HuH-7 (cell line): ENCODE data around the gene DDX25.
A peak's percentile ranks its signal among the peaks of the same experiment; 100 is the strongest.
"Not testable (repeated sequence)": the region's sequence is repeated elsewhere in the genome, so short reads cannot be mapped to it uniquely, and the experiment has no call there.

ENCODE experiments used
- DNase-seq: peaks from one replicate; pipeline ENCODE4 v3.0.0; 2011; ENCODE audit warnings: low spot score

DDX25 gene

DNA sequence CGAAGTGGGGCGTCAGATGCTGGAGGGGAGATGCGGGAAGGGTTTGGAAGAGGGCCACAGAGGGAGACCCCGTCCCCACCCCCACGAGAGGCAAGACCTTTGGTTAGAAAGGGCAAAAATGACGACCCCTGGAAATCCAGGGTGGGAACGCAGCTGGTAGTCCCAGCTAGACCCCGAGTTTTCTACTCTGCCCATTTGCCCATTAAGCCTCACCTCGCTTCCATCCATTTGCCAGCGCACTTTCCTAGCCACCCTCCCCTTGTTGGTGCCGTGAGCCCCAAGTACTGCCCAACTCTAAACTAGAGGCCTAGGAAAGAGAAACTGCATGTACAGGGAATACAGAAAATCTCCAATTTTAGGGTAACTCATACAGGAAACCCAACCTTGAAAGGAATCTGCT is 370 bp downstream of the DDX25 start:
- DNase-seq, result no peak

DNA sequence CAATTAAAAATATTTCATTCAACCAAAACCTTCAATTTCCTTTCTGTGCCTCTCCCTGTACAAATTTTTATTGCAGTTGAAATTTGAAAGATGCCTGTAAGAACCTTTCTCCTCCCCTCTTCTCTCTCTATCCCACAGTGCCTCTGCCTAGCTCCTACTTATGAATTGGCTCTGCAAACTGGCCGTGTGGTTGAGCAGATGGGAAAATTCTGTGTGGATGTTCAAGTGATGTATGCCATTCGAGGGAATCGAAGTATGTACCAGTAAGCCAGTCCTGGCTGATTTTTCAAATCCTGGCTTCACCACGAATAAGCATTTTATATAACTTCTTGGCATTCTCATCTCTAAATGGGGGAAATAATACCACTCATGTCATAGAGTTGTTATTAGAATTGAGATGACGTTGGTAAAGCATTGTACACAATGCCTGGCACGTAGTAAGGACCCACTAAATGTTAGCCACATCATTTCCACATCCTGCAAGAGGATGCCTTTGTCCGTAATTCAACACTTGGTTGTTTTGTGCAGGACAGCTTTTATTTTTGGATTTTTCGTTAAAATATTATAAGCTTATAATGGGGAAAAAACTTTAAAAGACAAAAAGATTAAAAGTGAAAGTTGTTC is 6.0 kb downstream of the DDX25 start:
- DNase-seq, result no peak

DNA sequence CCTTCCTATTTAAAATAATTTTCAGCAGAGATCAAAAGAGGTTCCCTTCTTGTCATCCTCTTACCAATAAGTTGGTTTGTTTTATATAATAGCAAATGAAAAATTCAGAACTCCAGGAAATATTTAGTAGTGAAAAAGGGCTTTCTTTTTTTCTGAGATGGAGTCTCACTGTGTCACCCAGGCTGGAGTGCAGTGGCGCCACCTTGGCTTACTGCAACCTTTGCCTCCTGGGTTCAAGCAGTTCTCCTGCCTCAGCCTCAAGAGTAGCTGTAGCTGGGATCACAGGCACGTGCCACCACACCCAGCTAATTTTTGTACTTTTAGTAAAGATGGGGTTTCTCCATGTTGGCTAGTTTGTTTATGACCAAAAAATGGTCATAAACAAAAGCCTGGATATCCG is 10.3 kb downstream of the DDX25 start:
- not testable (repeated sequence) for DNase-seq

DNA sequence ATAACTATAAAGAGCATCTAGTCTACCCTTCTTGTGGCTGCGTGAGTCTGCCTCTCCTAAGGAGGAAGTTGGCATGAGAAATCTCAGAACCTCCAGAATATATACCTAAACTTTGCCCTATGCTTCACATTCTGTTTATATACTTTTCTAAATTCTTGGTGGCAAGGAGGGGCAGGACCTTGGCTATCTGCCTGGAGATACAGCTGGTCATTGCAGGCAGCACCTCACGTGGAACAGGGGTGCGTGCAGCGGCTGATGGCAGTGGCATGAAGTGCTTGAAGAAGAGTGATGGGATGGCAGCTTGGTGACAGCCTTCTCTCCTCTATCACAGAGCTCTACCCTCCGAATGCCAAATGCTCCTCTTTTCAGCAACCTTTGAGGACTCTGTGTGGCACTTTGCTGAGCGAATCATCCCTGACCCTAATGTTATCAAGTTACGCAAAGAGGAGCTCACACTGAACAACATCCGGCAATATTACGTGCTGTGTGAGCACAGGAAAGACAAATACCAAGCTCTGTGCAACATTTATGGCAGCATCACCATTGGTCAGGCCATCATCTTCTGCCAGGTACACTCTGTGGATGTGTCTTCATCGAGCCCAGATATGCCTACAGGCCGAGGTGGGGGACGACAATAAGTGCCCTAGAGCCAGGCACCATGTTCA is 12.5 kb downstream of the DDX25 start:
- DNase-seq, result no peak

DNA sequence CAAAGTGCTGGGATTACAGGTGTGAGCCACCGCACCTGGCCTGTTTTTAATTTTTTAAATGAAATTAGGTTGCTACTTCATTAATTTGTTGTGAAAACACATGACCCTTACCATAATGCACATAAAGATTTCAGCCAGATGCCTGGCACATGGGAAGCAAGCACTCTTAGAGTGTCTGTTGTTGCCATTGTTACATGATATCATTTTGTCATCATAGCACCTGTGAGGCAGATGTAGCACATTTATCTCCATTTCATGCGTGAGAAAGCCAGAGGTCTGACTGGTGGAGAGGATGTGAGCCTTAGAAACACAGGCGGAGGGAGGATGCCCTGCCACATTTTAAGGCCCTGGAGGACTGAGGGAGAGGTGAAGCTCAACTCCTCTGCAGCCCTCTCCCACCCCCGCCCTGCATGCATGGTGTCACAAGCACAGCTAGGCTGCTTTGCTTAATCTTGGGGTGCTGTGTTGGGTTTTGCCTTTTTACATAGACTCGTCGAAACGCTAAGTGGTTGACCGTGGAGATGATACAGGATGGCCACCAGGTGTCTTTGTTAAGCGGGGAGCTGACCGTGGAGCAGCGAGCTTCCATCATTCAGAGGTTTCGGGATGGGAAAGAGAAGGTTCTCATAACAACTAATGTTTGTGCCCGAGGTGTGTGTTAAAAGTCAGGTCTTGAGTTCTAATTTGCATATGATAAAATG is 14.0 kb downstream of the DDX25 start:
- no peak for DNase-seq

DNA sequence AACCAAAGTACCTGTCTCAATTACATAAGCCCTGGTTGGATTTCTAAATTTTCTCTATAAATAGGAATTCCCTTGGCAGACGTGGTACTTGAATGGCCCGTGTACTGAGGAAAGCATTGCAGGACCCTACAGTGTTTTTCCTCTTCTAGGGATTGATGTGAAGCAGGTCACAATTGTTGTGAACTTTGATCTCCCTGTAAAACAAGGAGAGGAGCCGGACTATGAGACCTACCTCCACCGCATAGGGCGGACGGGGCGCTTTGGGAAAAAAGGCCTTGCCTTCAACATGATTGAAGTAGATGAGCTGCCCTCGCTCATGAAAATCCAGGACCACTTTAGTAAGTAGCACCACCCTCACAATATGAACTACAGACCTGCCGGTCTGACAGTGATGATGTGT is 16.7 kb downstream of the DDX25 start:
- no peak for DNase-seq

DNA sequence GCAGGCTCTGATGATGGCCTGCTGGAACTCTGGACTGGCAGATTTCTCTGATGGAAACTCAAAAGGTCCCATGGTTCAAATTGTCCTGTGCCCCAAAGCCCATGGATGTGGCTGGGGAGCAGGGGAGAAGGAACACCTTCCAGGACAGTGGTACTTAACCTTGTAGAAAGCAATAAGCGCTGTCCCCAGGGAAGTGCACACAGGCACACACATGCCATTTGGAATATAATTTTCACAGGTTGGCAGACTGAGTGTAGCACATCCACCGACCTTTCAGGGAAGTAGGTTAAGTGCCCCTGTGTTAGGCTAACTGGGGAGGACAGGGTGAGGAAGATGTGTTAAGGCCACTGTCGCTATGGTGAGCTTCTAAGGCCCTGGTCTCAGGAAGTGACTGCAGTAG is 17.8 kb downstream of the DDX25 start:
- DNase-seq, result no peak

DNA sequence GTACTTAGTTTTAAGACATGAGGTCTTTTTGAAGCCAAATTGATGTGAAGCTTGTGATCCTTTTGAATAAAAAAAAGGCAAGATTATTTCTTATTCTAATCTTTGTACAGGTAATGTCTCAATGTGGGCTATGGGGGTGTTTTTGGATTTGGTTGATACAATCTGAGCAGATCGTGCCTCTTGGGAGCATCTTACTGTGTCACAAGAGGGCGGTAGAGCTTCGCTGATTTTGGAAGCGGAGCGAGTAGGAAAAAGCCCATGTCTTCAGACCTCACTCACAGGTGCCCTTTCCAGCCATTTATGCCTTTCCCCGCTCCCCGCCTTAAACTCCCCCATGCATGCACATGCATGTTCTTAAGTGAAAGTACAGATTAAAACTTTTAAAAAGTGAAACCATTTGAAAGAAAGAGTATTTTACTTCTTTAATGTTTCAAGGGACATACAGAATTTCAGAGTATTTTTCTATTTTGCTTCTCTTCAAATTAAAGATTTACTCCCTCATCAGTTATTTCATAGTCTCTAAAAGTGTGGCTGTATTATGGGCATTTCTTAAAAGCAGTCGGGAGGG is 18.8 kb downstream of the DDX25 start:
- DNase-seq, result peak; percentile 65

DNA sequence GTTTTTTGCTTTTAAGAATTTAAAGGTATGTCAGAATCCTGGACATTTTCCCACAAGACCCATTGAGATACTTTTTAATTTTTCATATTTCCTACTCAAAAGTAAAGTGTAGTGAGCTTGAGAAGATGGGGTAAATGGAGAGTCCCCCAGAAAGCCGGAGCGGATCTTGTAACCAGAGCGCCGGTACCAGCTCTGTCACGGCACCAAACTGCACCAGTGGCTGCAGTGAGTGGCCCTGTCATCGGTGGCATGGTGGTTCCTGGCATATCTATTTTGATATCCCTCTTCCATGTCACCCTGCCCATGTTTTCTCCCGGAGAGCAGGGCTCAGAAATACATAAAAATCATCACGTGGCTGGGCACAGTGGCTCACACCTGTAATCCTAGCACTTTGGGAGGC is 19.3 kb downstream of the DDX25 start:
- DNase-seq, result no peak

DNA sequence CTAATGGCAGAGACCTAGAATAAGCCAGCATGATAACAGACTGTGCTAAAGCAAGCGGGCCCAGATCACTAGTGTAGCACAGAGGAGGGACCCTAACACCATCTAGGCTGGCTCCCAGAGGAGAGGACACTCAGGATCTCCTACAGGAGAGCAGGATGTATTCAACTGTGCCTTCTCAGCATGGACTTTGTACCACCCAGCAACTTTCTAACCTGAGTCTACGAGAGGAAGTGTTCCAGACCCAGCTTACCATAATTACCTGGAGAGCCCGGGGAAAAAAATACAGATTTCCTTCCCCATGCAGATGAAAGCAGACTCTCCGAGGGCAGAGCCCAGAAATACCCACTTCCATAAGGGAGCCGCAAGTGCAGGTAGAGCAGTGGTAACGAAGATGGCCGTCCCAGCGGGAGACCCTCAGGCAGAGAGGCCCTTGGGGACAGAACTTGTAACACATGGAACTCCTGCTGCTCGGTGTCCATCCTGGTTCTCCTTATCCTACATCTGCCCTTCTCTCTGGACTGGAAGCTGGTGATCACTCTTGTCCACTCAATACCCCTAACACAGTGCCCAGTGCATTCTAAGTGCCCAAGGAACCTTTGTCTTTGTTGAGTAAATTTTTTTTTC is 20.2 kb downstream of the DDX25 start:
- no peak for DNase-seq

DNA sequence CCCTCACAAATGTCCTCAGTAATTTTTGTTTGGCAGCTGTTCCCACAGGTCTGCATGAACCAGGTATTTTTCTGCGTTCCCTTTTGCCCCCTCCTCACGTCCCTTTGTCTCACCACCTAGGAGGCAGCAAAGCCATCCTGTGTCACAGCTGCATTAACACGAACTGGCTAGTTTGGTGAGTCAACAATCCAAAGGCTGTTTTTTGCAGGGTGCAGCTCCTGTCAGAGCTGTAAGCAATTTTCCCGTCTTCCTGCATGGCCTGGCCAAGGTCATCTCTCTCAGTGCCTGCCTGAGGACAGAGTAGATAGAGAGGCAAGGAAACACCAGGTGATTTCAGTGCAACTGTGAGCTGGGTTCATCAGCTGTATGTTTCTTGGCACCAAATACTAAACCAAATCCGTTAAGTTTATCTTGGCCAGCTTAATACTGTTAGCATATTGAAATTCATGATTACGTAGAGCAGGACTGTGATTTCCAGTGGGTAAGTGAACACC is 21.0 kb downstream of the DDX25 start:
- DNase-seq, result no peak

DNA sequence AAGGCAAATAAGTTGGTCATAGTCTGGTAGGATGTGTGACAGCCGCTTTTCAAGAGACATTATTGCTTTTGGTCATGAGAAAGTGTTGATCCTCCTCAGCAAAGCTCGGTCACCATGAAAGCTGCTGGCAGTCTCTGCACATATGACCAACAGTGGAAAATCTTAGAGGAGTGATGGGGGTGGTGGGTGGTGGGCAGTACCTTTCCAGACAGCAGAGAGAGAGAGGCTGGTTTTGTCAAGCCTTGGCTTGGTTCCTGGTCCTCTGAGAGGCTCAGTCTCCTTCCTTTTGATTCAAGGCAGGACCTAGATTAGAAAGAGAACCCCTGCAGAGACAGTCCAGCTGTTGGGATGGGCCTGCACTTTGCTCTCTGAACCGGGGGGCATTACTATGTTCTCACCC is 21.5 kb downstream of the DDX25 start:
- no peak for DNase-seq

DNA sequence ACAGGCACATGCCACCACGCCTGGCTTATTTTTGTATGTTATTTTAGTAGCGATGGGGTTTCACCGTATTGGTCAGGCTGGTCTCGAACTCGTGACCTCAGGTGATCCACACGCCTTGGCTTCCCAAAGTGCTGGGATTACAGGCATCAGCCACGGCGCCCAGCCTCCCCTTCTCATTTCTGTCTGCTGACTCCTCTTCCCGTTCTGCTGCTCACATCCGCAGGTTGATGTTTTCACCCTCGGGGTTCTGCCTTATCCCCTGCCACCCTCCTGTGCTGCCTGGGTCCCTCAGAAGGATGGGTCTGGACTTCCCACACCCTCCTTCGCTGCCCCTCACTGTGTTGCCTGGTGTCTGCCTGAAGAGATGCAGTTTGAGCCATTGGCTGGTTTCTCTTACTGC is 22.4 kb downstream of the DDX25 start:
- no peak for DNase-seq

DNA sequence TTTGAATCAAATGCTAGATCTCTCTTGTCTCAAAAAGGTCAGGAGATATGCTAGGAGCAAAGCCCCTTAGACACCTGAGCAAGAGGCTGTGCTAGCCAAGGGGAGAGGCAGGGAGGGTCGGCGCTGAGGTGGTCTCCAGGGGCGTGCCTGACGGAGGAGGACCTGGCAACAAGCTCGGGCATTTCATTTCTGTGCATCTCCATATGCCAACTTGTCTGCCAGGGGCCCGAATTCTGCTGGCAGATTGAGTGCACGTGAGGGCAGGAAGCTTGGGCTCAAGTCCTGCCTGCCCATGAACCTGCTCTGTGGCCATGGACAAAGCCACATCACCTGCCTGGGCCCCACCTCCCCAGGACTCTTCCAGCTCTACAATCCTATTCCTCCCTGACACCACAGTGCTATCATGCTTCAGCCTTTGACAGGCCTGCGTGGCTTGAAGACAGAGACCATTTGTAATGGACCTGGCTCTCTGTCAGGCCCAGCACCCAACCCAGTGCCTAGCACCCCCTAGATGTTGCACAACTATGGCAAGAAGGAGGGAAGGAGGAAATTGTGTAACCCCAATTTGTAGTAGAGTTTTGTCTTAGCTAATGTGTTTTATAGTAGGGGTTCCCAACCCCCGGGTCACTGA is 25.3 kb downstream of the DDX25 start:
- DNase-seq, result no peak

DNA sequence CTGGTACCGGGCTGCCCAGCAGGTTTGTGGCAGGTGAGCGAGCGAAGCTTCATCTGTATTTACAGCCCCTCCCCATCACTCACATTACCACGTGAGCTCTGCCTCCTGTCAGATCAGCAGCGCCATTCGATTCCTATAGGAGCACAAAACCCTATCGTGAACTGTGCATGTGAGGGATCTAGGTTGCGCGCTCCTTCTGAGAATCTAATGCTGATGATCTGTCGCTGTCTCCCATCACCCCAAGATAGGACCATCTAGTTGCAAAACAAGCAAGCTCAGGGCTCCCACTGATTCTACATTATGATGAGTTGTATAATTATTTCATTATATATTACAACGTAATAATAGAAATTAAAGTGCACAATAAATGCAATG is 25.8 kb downstream of the DDX25 start:
- no peak for DNase-seq

DNA sequence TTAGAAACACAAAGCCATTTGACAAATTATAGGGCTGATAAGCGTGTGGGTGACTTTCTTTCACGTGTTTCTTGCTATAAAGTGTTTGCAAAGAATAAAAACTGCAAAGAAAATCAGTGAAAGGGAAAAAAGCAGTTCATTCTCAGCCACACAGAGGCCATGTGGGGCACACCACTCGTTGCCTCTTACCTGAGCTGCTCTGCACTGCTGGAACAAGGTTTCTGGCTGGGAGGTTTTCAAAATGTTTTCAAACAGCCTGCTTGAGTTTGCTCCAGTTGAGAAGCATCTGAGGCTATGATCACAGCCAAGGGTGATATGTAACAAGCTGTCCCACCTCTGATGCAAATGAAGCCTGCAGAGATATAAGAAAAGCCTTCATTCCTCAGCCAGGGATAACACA is 26.8 kb downstream of the DDX25 start:
- DNase-seq, result no peak

DNA sequence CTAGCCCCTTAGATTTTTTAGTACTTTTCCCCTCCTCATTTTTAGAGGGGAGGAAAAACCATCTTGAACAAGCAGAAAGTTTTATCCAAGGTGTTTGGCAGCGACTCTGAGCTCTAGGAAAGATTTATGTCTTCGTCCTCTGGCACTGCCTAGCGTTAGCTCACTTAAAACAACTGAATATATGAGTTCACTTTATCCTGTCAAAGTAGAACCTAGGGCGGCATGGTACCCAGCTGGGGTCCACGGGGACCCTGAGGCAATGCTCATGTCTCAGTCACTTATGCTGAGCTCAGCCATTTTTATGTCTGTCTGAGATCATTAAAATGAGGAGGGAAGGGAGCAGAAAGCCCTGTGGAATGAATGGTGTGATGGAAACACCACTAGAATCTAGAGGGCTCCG is 27.4 kb downstream of the DDX25 start:
- no peak for DNase-seq

DNA sequence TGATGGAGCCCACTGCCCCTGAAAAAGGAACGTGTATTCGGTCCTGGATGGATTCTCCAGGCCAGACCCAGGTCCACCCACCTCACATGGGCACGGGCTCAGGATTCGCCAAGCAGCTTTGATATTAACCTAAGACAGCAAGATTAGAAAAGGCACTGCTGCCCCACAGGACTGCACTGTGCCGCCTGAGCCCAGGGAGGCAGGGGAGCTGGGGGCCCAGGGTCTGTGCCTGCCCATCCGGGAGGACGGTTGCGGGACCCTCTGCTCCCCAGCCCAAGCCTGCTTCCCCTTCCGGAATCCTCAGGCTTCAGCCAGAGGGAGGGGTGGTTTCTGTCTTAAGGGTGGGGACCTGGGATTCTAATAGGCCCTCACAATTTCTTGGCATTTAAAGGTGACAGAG is 28.0 kb downstream of the DDX25 start:
- DNase-seq, result no peak

DNA sequence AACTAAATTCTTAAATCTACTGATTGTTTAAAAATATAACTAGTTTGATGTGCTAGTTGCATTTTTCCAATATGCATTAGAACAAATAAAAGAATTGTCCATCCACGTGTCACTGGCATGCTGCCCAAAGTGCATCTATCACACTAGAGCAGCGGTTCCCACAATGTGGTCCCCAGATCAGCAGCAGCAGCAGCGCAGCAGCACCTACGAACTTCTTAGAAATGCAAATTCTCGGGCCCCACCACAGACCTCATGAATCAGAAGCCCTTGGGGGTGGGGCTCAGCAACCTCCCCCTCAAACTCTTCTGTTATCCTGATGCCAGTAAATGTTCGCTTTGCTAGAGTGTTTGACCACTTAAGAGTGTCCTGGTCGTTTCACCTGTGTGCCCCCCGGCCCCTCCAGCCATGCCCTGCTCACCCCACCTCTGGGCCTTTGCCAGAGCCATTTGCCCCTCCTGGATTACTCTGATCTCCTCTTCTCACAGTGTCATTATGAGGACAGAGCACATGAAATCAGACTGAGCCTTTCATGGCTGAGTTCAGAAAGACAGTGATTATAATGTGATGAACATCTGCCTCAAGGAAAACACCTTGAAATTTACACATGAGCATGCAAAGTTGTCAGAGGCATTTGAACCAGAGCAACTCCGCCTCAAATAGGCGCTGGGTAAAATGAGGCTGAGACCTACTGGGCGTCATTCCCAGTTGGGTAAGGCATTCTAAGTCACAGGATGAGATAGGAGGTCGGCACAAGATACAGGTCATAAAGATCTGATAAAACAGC is 28.9 kb downstream of the DDX25 start:
- DNase-seq, result no peak

DNA sequence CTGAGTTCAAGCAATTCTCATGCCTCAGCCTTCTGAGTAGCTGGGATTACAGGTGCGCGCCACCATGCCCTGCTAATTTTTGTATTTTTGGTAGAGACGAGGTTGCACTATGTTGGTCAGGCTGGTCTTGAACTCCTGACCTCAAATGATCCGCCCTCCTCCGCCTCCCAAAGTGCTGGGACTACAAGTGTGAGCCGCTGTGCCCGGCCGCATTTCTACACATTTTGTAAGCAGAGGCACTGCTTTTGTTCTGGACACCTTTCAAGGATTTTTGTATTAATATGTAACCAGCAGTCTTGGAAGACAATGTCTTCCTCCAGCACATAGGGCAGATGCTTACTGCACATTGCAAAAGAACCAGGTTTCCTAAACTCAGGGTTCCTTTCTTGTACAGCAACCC is 30.2 kb downstream of the DDX25 start:
- no peak for DNase-seq

DNA sequence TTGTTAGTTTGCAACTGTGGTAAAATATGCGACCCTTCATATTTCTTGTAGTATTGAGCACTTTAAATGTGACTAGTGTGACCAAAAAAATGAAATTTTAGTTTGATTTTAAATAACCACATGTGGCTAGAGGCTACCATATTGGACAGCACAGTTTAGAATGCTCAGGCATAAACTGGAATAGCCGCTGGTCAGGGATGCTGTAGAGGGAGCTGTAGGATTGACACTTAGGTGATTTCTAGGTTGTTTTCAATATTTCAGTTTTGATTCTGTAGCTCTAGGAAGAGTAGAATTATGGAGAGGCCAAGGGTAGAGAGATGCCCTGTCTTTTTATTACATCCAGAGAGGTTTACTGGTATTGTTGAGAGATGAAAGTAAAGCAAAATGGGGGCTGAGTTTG is 30.7 kb downstream of the DDX25 start:
- DNase-seq, result no peak
